Measurements from ENCODE around the gene CCNI2.

DNA sequence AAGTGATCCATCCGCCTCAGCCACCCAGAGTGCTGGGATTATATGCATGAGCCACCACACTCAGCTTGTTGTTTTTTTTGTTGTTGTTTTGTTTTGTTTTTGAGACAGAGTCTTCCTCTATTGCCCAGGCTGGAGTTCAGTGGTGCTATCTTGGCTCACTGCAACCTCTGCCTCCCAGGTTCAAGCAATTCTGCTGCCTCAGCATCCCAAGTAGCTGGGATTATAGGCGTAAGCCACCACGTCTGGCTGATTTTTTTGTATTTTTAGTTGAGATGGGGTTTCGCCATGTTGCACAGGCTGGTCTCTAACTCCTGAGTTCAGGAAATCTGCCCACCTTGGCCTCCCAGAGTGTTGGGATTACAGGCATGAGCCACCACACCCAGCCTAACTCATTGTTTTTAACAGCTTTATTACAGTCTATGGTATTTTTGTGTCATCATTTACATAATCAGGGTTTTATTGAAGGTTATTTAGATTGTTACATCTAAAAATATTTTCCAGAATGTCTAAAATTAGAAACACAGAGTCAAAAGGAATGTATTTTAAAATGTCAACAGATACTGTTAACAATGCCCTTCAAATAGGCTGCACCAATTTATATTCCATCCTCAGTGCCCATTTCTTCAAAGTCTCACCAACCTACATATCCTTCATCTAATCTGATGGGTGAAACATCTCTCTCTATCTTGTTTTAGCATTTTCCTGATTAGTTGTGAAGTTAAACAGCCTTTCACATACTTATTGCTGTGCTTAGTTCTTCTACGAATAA is 28.5 kb upstream of the CCNI2 start:
- TF ChIP-seq CEBPB (IDR thresholded peaks at IDR 0.05) (no peak), CREB1 (IDR thresholded peaks at IDR 0.05; ENCODE audit: low read depth) (no peak), EP300 (IDR thresholded peaks at IDR 0.05; ENCODE audit: borderline replicate concordance) (no peak), ZBTB7A (IDR thresholded peaks at IDR 0.05; ENCODE audit: low read depth) (no peak)
- TF ChIP-seq, protein P1, sequence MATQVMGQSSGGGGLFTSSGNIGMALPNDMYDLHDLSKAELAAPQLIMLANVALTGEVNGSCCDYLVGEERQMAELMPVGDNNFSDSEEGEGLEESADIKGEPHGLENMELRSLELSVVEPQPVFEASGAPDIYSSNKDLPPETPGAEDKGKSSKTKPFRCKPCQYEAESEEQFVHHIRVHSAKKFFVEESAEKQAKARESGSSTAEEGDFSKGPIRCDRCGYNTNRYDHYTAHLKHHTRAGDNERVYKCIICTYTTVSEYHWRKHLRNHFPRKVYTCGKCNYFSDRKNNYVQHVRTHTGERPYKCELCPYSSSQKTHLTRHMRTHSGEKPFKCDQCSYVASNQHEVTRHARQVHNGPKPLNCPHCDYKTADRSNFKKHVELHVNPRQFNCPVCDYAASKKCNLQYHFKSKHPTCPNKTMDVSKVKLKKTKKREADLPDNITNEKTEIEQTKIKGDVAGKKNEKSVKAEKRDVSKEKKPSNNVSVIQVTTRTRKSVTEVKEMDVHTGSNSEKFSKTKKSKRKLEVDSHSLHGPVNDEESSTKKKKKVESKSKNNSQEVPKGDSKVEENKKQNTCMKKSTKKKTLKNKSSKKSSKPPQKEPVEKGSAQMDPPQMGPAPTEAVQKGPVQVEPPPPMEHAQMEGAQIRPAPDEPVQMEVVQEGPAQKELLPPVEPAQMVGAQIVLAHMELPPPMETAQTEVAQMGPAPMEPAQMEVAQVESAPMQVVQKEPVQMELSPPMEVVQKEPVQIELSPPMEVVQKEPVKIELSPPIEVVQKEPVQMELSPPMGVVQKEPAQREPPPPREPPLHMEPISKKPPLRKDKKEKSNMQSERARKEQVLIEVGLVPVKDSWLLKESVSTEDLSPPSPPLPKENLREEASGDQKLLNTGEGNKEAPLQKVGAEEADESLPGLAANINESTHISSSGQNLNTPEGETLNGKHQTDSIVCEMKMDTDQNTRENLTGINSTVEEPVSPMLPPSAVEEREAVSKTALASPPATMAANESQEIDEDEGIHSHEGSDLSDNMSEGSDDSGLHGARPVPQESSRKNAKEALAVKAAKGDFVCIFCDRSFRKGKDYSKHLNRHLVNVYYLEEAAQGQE (IDR thresholded peaks at IDR 0.05; ENCODE audit: low read depth), result no peak
- TF ChIP-seq, protein P2, sequence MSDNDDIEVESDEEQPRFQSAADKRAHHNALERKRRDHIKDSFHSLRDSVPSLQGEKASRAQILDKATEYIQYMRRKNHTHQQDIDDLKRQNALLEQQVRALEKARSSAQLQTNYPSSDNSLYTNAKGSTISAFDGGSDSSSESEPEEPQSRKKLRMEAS (IDR thresholded peaks at IDR 0.05), result no peak

All from Ishikawa (cell line).